Gastroesophageal sphincter (tissue), 4 donors: ENCODE data around the gene PIM3. TPM values are rescaled to one million over a fixed set of nuclear protein-coding genes. Genes with fewer than 3 reads are reported as not detected.
A peak's percentile ranks its signal among the peaks of the same experiment; 100 is the strongest.

Experiments used
- ATAC-seq: fragments of 150-250 bp; one replicate; pipeline ENCODE4 v1.9.1; 2016; ENCODE audit warnings: mild to moderate bottlenecking, moderate library complexity
- H3K27ac ChIP-seq, 4 donors: fragments of 200-600 bp; sonication (generic) in 3 of 4; 1 replicate in 3 of 4; 2 replicates in 1 of 4; pipeline ENCODE4 v1.5.1; 2016 to 2019
- H3K27me3 ChIP-seq: fragments of 200-600 bp; sonication (generic); one replicate; pipeline ENCODE4 v1.5.1; 2019
- H3K36me3 ChIP-seq, 2 donors: fragments of 200-600 bp; sonication (generic); one replicate each; pipeline ENCODE4 v1.5.1; 2019; ENCODE audit warnings: control low read depth in 1 of 2
- H3K4me1 ChIP-seq, 3 donors: fragments of 200-600 bp; sonication (generic); 1 replicate in 2 of 3; 2 replicates in 1 of 3; pipeline ENCODE4 v1.5.1; 2016 to 2019; ENCODE audit warnings: control low read depth in 2 of 3
- H3K4me3 ChIP-seq, 2 donors: fragments of 200-600 bp; sonication (generic); one replicate each; pipeline ENCODE4 v1.5.1; 2019; ENCODE audit warnings: mild to moderate bottlenecking in 1 of 2, moderate library complexity in 1 of 2
- H3K9me3 ChIP-seq, 3 donors: fragments of 200-600 bp; sonication (generic); one replicate each; pipeline ENCODE4 v1.5.1; 2017 to 2019; ENCODE audit warnings: control low read depth in 2 of 3
- EP300 ChIP-seq: sonication (generic); formaldehyde crosslinking; IDR thresholded peaks from one replicate; pipeline ENCODE4 v1.6.1; 2017; ENCODE audit warnings: antibody characterized with exemption, mild to moderate bottlenecking
- POLR2A ChIP-seq, 2 donors: fragments of 450-650 bp; IDR thresholded peaks; one replicate each; pipeline ENCODE4 v1.6.1; 2017; ENCODE audit warnings: antibody characterized with exemption in 2 of 2, mild to moderate bottlenecking in 2 of 2, moderate library complexity in 1 of 2
- POLR2AphosphoS5 ChIP-seq: sonication (generic); formaldehyde crosslinking; IDR thresholded peaks from one replicate; pipeline ENCODE4 v1.6.1; 2017; ENCODE audit warnings: antibody characterized with exemption
- WGBS, 2 donors: methylation state at CpG; one replicate each; pipeline ENCODE4 v1.1.5; 2018; ENCODE audit warnings: low coverage in 1 of 2; 5-methylcytosine and 5-hydroxymethylcytosine counted together
- total RNA-seq, 4 donors: library from RNA; depleted of rRNA; stranded (reverse); fragments of >200 nt; gene quantifications; one replicate each; pipeline ENCODE4 v1.1.0, GENCODE V29; 2016
- TF ChIP-seq, protein P1 (sequence below), 4 experiments: fragments of 200-600 bp in 2 of 4; fragments of 450-650 bp in 2 of 4; sonication (generic) in 1 of 4; IDR thresholded peaks; one replicate each; pipeline ENCODE4 v1.5.1; 2017 to 2019; ENCODE audit warnings: antibody characterized with exemption in 4 of 4, mild to moderate bottlenecking in 2 of 4, moderate library complexity in 2 of 4

PIM3 gene
- total RNA-seq, 4 donors from 2014 or later, result 30.0 to 58.3 (median 46.4) TPM

- peaks cover 0 to 86% (median 50%) of the 10 kb centered on the region in 3 donors for H3K4me1 ChIP-seq
- H3K36me3 ChIP-seq, result peaks cover 0 to 16% of the 10 kb centered on the region in 2 donors
- no CpG with 5 or more reads among the region's 16 CpGs for WGBS, 2 donors
- no peaks in the 10 kb centered on the region for H3K9me3 ChIP-seq
- TF ChIP-seq POLR2A (IDR thresholded peaks at IDR 0.05), result no peak
- TF ChIP-seq, protein P1, sequence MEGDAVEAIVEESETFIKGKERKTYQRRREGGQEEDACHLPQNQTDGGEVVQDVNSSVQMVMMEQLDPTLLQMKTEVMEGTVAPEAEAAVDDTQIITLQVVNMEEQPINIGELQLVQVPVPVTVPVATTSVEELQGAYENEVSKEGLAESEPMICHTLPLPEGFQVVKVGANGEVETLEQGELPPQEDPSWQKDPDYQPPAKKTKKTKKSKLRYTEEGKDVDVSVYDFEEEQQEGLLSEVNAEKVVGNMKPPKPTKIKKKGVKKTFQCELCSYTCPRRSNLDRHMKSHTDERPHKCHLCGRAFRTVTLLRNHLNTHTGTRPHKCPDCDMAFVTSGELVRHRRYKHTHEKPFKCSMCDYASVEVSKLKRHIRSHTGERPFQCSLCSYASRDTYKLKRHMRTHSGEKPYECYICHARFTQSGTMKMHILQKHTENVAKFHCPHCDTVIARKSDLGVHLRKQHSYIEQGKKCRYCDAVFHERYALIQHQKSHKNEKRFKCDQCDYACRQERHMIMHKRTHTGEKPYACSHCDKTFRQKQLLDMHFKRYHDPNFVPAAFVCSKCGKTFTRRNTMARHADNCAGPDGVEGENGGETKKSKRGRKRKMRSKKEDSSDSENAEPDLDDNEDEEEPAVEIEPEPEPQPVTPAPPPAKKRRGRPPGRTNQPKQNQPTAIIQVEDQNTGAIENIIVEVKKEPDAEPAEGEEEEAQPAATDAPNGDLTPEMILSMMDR (IDR thresholded peaks at IDR 0.05), result no peak
- no peak for TF ChIP-seq EP300
- no peak for TF ChIP-seq POLR2AphosphoS5
- H3K4me3 ChIP-seq, result no peak overlapping the region
- peak overlapping the region in 3 of 4 donors; percentile 89 to 98 (median 96) for H3K27ac ChIP-seq
- no peak for ATAC-seq
- H3K27me3 ChIP-seq, result no peaks in the 10 kb centered on the region
These were observed 8.5 kb downstream of the PIM3 start for GRCh38 chr22:49968831-49969661.

DNA sequence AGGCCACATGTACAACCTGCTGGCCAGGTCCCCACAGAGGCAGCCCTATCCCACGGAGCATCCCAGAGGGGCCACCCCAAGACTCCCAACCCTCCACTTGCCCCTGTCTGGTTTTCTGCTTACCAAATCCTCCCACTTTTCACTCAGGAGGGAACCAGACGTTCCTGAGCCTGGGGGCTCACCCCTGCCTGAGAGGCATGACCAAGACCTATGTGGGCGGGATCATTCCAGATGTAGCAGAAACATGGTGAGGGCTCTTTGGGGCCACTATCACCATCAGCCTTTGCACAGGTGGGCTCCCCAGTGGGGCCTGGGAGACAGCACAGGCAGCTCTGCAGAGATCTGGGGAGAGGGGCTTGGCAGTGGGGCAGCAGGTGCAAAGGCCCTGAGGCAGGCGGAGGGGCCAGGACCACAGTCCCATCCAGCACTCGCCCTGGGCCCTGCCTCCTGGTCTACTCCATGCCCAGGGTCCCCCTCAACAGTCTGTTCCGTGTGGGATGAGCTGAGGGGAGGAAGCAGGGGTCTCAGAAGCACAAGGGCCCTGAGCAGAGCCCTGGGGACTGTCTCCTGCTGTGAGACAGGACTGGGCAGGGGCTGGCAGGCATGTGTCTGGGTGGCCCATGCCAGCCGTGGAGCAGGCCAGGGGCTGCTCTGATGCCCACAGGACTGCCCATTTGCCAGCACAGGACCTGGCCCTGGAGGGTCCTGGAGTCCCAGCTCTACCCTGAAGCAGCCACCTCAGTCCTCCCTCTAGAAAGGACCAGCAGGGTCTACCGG, 9.4 kb downstream of the PIM3 start:
- WGBS, 2 donors, result 67% methylated on average over 1 of the region's 8 CpGs; no CpG with 5 or more reads in 1 of the 2 donors
- Histone ChIP-seq H3K4me1 (peaks cover 0 to 77% (median 48%) of the 10 kb centered on the region in 3 donors), H3K27ac (peak overlapping the region in 3 of 4 donors; percentile 89 to 98 (median 96)), H3K27me3 (no peaks in the 10 kb centered on the region), H3K9me3 (no peaks in the 10 kb centered on the region), H3K36me3 (peaks cover 0 to 8% of the 10 kb centered on the region in 2 donors), H3K4me3 (no peak overlapping the region)
- no peak for TF ChIP-seq POLR2A (IDR thresholded peaks at IDR 0.05)
- TF ChIP-seq, protein P1 (IDR thresholded peaks at IDR 0.05), result no peak
- TF ChIP-seq POLR2AphosphoS5, result no peak
- no peak for TF ChIP-seq EP300
- no peak for ATAC-seq

DNA sequence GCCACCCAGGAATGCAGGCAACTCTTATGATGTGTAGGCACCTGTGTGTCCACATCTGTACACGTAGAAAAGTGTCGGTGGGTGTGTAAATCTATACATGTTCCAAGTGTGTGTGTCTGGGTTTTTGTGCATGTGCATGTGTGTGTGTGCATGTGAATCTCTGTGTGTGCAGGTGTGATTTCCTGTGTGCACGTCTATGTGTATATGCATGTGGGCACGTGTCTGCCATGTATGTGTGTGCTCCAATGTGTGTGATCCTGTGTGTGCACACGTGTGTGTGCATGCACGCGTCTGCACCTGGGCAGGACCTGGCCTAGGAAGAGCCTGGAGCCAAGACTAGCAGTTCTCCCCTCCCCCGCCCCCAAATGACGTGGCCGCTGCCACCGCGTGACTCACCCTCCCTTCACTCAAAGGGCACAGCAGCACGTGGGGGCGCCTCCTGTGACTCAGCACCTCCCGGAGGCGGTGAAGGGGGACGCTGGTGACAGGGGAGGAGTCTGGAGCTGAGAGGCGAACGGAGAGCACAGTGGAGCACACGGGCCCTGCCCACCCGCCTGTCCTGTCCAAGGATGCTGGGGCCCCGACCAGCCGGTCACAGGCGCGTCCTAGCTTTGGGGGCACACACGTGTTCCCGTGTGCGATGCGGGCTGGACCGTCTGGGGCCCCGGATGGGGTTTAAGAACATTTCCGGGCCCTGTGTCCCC, 10.1 kb downstream of the PIM3 start:
- Histone ChIP-seq H3K27me3 (no peaks in the 10 kb centered on the region), H3K4me1 (peaks cover 0 to 70% (median 42%) of the 10 kb centered on the region in 3 donors), H3K4me3 (peak overlapping the region; percentile 30 to 64), H3K27ac (peak overlapping the region; percentile 7 to 98 (median 92)), H3K9me3 (no peaks in the 10 kb centered on the region), H3K36me3 (peaks cover 0 to 4% of the 10 kb centered on the region in 2 donors)
- TF ChIP-seq POLR2A (IDR thresholded peaks at IDR 0.05) (peak; percentile 54 to 78), EP300 (no peak), POLR2AphosphoS5 (peak; percentile 96)
- TF ChIP-seq, protein P1 (IDR thresholded peaks at IDR 0.05), result no peak
- peak; percentile 90 for ATAC-seq
- 42 to 76% methylated on average over 2 of the region's 32 CpGs for WGBS, 2 donors

- H3K27ac ChIP-seq, result peak overlapping the region; percentile 7 to 98 (median 92)
- no peaks in the 10 kb centered on the region for H3K9me3 ChIP-seq
- peak overlapping the region; percentile 30 to 64 for H3K4me3 ChIP-seq
- TF ChIP-seq POLR2A (IDR thresholded peaks at IDR 0.05) (no peak), POLR2AphosphoS5 (no peak), EP300 (no peak)
- TF ChIP-seq, protein P1 (IDR thresholded peaks at IDR 0.05), result no peak
- ATAC-seq, result peak; percentile 58
- WGBS, 2 donors, result 0% methylated on average over 8 of the region's 81 CpGs; no CpG with 5 or more reads in 1 of the 2 donors
- no peaks in the 10 kb centered on the region for H3K36me3 ChIP-seq
- peaks cover 0 to 61% (median 34%) of the 10 kb centered on the region in 3 donors for H3K4me1 ChIP-seq
- no peaks in the 10 kb centered on the region for H3K27me3 ChIP-seq
These were observed 10.9 kb downstream of the PIM3 start for GRCh38 chr22:49971232-49972162.
